ENCODE measurements around the gene SGK1. TPM values are rescaled to one million over a fixed set of nuclear protein-coding genes. Genes with fewer than 3 reads are reported as not detected.

Gene SGK1
- total and polyA plus RNA-seq, 10 of the 15 experiments (the other 5 are each of a cell fraction or from before 2014, with no cell fraction given): 0.62 to 5.1 (median 2.9) TPM

- no peaks in the 10 kb centered on the region for H4K20me1 ChIP-seq (ENCODE audit: control insufficient read depth, insufficient read depth)
- no peak overlapping the region for H3K27ac ChIP-seq (ENCODE audit: control insufficient read depth, insufficient read depth)
- in situ Hi-C loops (cut with MboI): no loop called here
- H3K27me3 ChIP-seq (replicated peaks in 1 of 2; ENCODE audit: control insufficient read depth in 2 of 2, insufficient read depth in 2 of 2, low read length in 1 of 2): peaks cover 6 to 12% of the 10 kb centered on the region in 2 experiments
- H3K9ac ChIP-seq (ENCODE audit: control insufficient read depth, insufficient read depth, low read length): no peak overlapping the region
- no TSS peak for BruUV-seq (replicated peaks)
- TF ChIP-seq EZH2 (IDR thresholded peaks at IDR 0.05; ENCODE audit: borderline replicate concordance, control insufficient read depth, low read depth, low read length): no peak
- TF ChIP-seq MTA2 (IDR thresholded peaks at IDR 0.05; ENCODE audit: low read depth): no peak
- TF ChIP-seq IRF3 (IDR thresholded peaks at IDR 0.05): no peak
- no peak for TF ChIP-seq CUX1 (IDR thresholded peaks at IDR 0.05; ENCODE audit: insufficient replicate concordance, low read depth, low read length)
- TF ChIP-seq SPI1 (IDR thresholded peaks at IDR 0.05; ENCODE audit: borderline replicate concordance, insufficient read depth, low read depth, low read length): no peak
- no peak for TF ChIP-seq PAX8 (IDR thresholded peaks at IDR 0.05)
- no peak for TF ChIP-seq ELK1 (IDR thresholded peaks at IDR 0.05; ENCODE audit: low read depth, low read length)
- no peak for TF ChIP-seq IKZF2 (IDR thresholded peaks at IDR 0.05)
- no peak for TF ChIP-seq ATF2 (IDR thresholded peaks at IDR 0.05; ENCODE audit: low read length)
- no peak for TF ChIP-seq RB1 (IDR thresholded peaks at IDR 0.05; ENCODE audit: borderline replicate concordance)
- TF ChIP-seq MYB (IDR thresholded peaks at IDR 0.05; ENCODE audit: borderline replicate concordance, low read depth, low read length): no peak
- no peak for TF ChIP-seq KLF5 (IDR thresholded peaks at IDR 0.05; ENCODE audit: partially characterized antibody)
- TF ChIP-seq ATF3 (IDR thresholded peaks at IDR 0.05; ENCODE audit: borderline replicate concordance, extremely low read depth, low read depth, low read length): no peak
- ChIA-PET CTCF (no interaction called here), RAD21 (ENCODE audit: unreplicated experiment) (no interaction called here), SMC1A (ENCODE audit: uncharacterized antibody, unreplicated experiment) (interaction anchor here (1.1 kb wide), 1 partner anchor 85 kb away, joined by 3 read pairs; no protein-coding TSS in a partner anchor), POLR2A (no interaction called here)
- intact Hi-C loops (cut with micrococcal nuclease; ENCODE audit: unreplicated experiment): no loop called here
- ATAC-seq (no peak), FAIRE-seq (no peak), DNase-seq (ENCODE audit: low read depth, low spot score) (no peak)
- H3K79me2 ChIP-seq (ENCODE audit: control insufficient read depth, insufficient read depth, low read length): no peaks in the 10 kb centered on the region
- peaks cover 5% of the 10 kb centered on the region; the same call in 2 of the 3 replicates for H3K9me3 ChIP-seq (replicated peaks; ENCODE audit: control insufficient read depth, insufficient read depth, low read length)
- no peak overlapping the region for H3K4me2 ChIP-seq (ENCODE audit: control insufficient read depth, insufficient read depth)
- no peak overlapping the region for H2AFZ ChIP-seq (ENCODE audit: control insufficient read depth, low read depth, low read length)
- H3K4me3 ChIP-seq: no peak overlapping the region
- no peaks in the 10 kb centered on the region for H3K36me3 ChIP-seq (ENCODE audit: control insufficient read depth in 2 of 2, insufficient read depth in 2 of 2, low read length in 1 of 2)
- WGBS (ENCODE audit: insufficient coverage, insufficient replicate concordance, low lambda C conversion rate, missing lambda C conversion rate): 31% methylated on average over 2 of the region's 2 CpGs
- no peaks in the 10 kb centered on the region for H3K4me1 ChIP-seq (ENCODE audit: control insufficient read depth, insufficient read depth, low read length)
Measured at GRCh38 chr6:134322216-134322615, 4.3 kb upstream of the SGK1 start.
